HEK293 (cell line): ENCODE results near the gene MAGED2.

Source experiments
- CTCF ChIA-PET: fragments of 350-600 bp; formaldehyde crosslinking; extraction: SDS; loops from one replicate; lab custom pipeline; 2021; ENCODE audit warnings: antibody characterized with exemption; lab: Yijun Ruan, JAX
- POLR2A ChIA-PET: fragments of 300-600 bp; formaldehyde crosslinking; extraction: SDS; loops from one replicate; lab custom pipeline; 2020; ENCODE audit warnings: antibody characterized with exemption, inconsistent platforms; lab: Yijun Ruan, JAX
- H3K27ac ChIP-seq: fragments of 200-500 bp; sonication (Bioruptor generic); 2 replicates; pipeline ENCODE4 v1.5.1; 2014; ENCODE audit warnings: low read depth, low read length, control low read depth, inconsistent platforms; ENCODE audit errors: extremely low read depth
- H3K36me3 ChIP-seq, 2 experiments: fragments of 200-500 bp in 1 of 2; sonication (Bioruptor generic) in 1 of 2; 1 replicate in 1 of 2; 2 replicates in 1 of 2; pipeline ENCODE4 v1.5.1; 2014 to 2017; ENCODE audit warnings: inconsistent platforms in 2 of 2, low read length in 2 of 2; ENCODE audit not compliant: control insufficient read depth in 2 of 2, insufficient read depth in 1 of 2
- H3K4me1 ChIP-seq: fragments of 200-500 bp; sonication (Bioruptor generic); 2 replicates; pipeline ENCODE4 v1.5.1; 2014; ENCODE audit warnings: mild to moderate bottlenecking, low read length, inconsistent platforms; ENCODE audit not compliant: control insufficient read depth, insufficient read depth
- H3K4me3 ChIP-seq: 2 replicates; pipeline ENCODE4 v1.5.1; 2011; ENCODE audit warnings: low read depth, mild to moderate bottlenecking, control low read depth, low read length, moderate library complexity
- H3K9me3 ChIP-seq: fragments of 200-500 bp; sonication (Bioruptor generic); 2 replicates; pipeline ENCODE4 v1.5.1; 2014; ENCODE audit warnings: low read depth, low read length, inconsistent platforms; ENCODE audit not compliant: control insufficient read depth, insufficient read depth
- GFI1B ChIP-seq: fragments of 450-650 bp; formaldehyde crosslinking; IDR thresholded peaks from 2 replicates; pipeline ENCODE4 v1.5.1; 2016; ENCODE audit warnings: missing biosample characterization, missing genetic modification characterization
- HOXD13 ChIP-seq: sonication (generic); formaldehyde crosslinking; IDR thresholded peaks from 2 replicates; pipeline ENCODE4 v1.8.0; 2022; ENCODE audit warnings: missing genetic modification reagents, borderline replicate concordance
- MZF1 ChIP-seq: fragments of 450-650 bp; formaldehyde crosslinking; IDR thresholded peaks from 2 replicates; pipeline ENCODE4 v1.5.1; 2017; ENCODE audit warnings: missing biosample characterization, missing genetic modification characterization, borderline replicate concordance
- OSR2 ChIP-seq: fragments of 450-650 bp; formaldehyde crosslinking; IDR thresholded peaks from 2 replicates; pipeline ENCODE4 v1.5.1; 2016; ENCODE audit warnings: missing biosample characterization, missing genetic modification characterization
- ZNF10 ChIP-seq: fragments of 450-650 bp; formaldehyde crosslinking; IDR thresholded peaks from 2 replicates; pipeline ENCODE4 v1.5.1; 2017; ENCODE audit warnings: missing biosample characterization, missing genetic modification characterization
- ZNF112 ChIP-seq: fragments of 450-650 bp; formaldehyde crosslinking; IDR thresholded peaks from 2 replicates; pipeline ENCODE4 v1.5.0; 2017; ENCODE audit warnings: missing biosample characterization, missing genetic modification characterization
- ZNF16 ChIP-seq: fragments of 450-650 bp; formaldehyde crosslinking; IDR thresholded peaks from 2 replicates; pipeline ENCODE4 v1.5.1; 2016; ENCODE audit warnings: low read depth, missing biosample characterization, missing genetic modification characterization
- ZNF169 ChIP-seq: fragments of 450-650 bp; formaldehyde crosslinking; IDR thresholded peaks from 2 replicates; pipeline ENCODE4 v1.5.1; 2016; ENCODE audit warnings: missing biosample characterization, missing genetic modification characterization
- ZNF211 ChIP-seq: fragments of 450-650 bp; formaldehyde crosslinking; IDR thresholded peaks from 2 replicates; pipeline ENCODE4 v1.5.1; 2016; ENCODE audit warnings: low read depth, missing biosample characterization, missing genetic modification characterization
- ZNF37A ChIP-seq: fragments of 450-650 bp; IDR thresholded peaks from 2 replicates; pipeline ENCODE4 v1.5.1; 2018; ENCODE audit warnings: missing biosample characterization, missing genetic modification characterization
- ZNF423 ChIP-seq: fragments of 450-650 bp; formaldehyde crosslinking; IDR thresholded peaks from 2 replicates; pipeline ENCODE4 v1.5.1; 2016; ENCODE audit warnings: missing biosample characterization, missing genetic modification characterization
- ZNF48 ChIP-seq: fragments of 450-650 bp; formaldehyde crosslinking; IDR thresholded peaks from 2 replicates; pipeline ENCODE4 v1.5.1; 2016; ENCODE audit warnings: missing biosample characterization, missing genetic modification characterization
- ZNF623 ChIP-seq: fragments of 450-650 bp; formaldehyde crosslinking; IDR thresholded peaks from 2 replicates; pipeline ENCODE4 v1.5.1; 2016; ENCODE audit warnings: missing biosample characterization, missing genetic modification characterization
- ZNF624 ChIP-seq: fragments of 450-650 bp; formaldehyde crosslinking; IDR thresholded peaks from 2 replicates; pipeline ENCODE4 v1.5.1; 2017; ENCODE audit warnings: missing biosample characterization, missing genetic modification characterization
- ZNF626 ChIP-seq: fragments of 450-650 bp; sonication (Bioruptor Pico); formaldehyde crosslinking; IDR thresholded peaks from 2 replicates; pipeline ENCODE4 v1.5.1; 2018; ENCODE audit warnings: missing biosample characterization, missing genetic modification characterization, inconsistent platforms
- ZNF664 ChIP-seq: fragments of 450-650 bp; formaldehyde crosslinking; IDR thresholded peaks from 2 replicates; pipeline ENCODE4 v1.5.1; 2016; ENCODE audit warnings: missing biosample characterization, missing genetic modification characterization
- ZNF677 ChIP-seq: fragments of 450-650 bp; IDR thresholded peaks from 2 replicates; pipeline ENCODE4 v1.5.0; 2018; ENCODE audit warnings: missing biosample characterization, mild to moderate bottlenecking, missing genetic modification characterization, moderate library complexity
- ZNF785 ChIP-seq: fragments of 450-650 bp; formaldehyde crosslinking; IDR thresholded peaks from 2 replicates; pipeline ENCODE4 v1.5.1; 2016; ENCODE audit warnings: missing biosample characterization, missing genetic modification characterization
- ZNF830 ChIP-seq: fragments of 450-650 bp; IDR thresholded peaks from 2 replicates; pipeline ENCODE4 v1.5.0; 2018; ENCODE audit warnings: missing biosample characterization, missing genetic modification characterization, low read depth, mild to moderate bottlenecking, moderate library complexity
- ZSCAN16 ChIP-seq: fragments of 450-650 bp; formaldehyde crosslinking; IDR thresholded peaks from 2 replicates; pipeline ENCODE4 v1.5.1; 2016; ENCODE audit warnings: missing biosample characterization, missing genetic modification characterization
- ZSCAN30 ChIP-seq: fragments of 450-650 bp; IDR thresholded peaks from 2 replicates; pipeline ENCODE4 v1.5.1; 2018; ENCODE audit warnings: missing biosample characterization, mild to moderate bottlenecking, missing genetic modification characterization, moderate library complexity
- TF ChIP-seq, protein P1 (sequence below): fragments of 450-650 bp; formaldehyde crosslinking; IDR thresholded peaks from 2 replicates; pipeline ENCODE4 v1.5.1; 2016; ENCODE audit warnings: missing biosample characterization, missing genetic modification characterization
- TF ChIP-seq, protein P2 (sequence below): fragments of 450-650 bp; formaldehyde crosslinking; IDR thresholded peaks from 2 replicates; pipeline ENCODE4 v1.5.1; 2016; ENCODE audit warnings: missing biosample characterization, missing genetic modification characterization
- TF ChIP-seq, protein P3 (sequence below): fragments of 450-650 bp; IDR thresholded peaks from 2 replicates; pipeline ENCODE4 v1.5.1; 2018; ENCODE audit warnings: missing biosample characterization, missing genetic modification characterization
- TF ChIP-seq, protein P4 (sequence below): fragments of 450-650 bp; formaldehyde crosslinking; IDR thresholded peaks from 2 replicates; pipeline ENCODE4 v1.5.1; 2016; ENCODE audit warnings: missing biosample characterization, missing genetic modification characterization
- TF ChIP-seq, protein P5 (sequence below): fragments of 450-650 bp; formaldehyde crosslinking; IDR thresholded peaks from 2 replicates; pipeline ENCODE4 v1.5.1; 2016; ENCODE audit warnings: missing biosample characterization, missing genetic modification characterization

The MAGED2 gene

DNA sequence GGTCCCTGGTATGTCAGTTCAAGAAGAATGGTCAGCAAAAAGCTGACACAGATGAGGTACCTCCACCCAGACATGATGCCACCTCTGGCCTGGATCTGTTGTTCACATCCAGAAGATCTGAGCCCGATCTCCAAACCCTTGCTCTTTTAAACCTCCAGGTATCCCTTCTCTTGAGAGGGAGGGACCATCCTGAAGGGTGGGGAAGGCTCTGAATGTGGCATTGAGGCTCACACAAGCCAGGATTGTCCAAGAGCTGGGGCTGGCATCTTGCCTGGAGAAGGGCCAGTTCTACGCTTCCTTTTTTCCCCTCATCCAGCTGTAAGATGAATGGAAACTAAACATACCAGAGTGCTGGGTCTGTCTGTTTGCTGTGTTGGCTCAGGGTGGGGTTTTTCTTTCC lies 9.4 kb upstream of the MAGED2 start, which contains the start of gene ITIH6:
Gene ITIH6 (minus strand): TSS at position 119 of the 400 bp plus-strand sequence. CDS start 45 bp downstream, at position 74.
- H3K36me3 ChIP-seq, result no peaks in the 10 kb centered on the region
- CTCF ChIA-PET, result no interaction called here

DNA sequence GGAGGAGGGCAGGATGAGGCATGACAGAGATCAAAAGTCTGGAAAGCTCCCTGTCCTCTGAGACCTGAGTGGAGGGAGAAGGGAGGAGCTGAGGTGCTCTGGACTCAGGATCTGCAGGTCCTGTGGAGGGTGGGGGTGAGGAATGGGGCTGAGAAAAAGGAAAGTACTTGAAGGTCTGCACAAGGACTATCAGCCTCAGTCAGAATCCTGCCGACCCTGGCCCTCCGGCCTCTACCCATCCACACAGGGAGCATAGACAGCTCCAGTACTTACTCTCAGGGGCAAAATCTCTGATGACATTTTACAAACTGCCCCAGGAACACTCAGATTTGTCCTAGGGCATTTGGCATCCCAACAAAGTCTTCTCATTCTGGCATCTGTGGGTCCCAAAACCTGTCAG lies 8.5 kb upstream of the MAGED2 start:
- CTCF ChIA-PET, result no interaction called here
- Histone ChIP-seq H3K4me1 (no peaks in the 10 kb centered on the region), H3K4me3 (no peak overlapping the region), H3K36me3 (no peaks in the 10 kb centered on the region), H3K9me3 (no peaks in the 10 kb centered on the region), H3K27ac (no peak overlapping the region)
- TF ChIP-seq ZNF169 (tag by site-specific recombination), result no peak
- TF ChIP-seq OSR2, result no peak
- TF ChIP-seq ZNF664 (tag by site-specific recombination), result no peak
- TF ChIP-seq ZNF624 (tag by site-specific recombination), result no peak
- TF ChIP-seq, protein P1, sequence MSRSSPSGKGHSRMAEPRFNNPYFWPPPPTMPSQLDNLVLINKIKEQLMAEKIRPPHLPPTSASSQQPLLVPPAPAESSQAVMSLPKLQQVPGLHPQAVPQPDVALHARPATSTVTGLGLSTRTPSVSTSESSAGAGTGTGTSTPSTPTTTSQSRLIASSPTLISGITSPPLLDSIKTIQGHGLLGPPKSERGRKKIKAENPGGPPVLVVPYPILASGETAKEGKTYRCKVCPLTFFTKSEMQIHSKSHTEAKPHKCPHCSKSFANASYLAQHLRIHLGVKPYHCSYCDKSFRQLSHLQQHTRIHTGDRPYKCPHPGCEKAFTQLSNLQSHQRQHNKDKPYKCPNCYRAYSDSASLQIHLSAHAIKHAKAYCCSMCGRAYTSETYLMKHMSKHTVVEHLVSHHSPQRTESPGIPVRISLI, result no peak
- no peak for TF ChIP-seq ZSCAN16 (tag by site-specific recombination)
- TF ChIP-seq ZSCAN30 (tag by site-specific recombination), result no peak
- no peak for TF ChIP-seq ZNF677 (tag by site-specific recombination)
- TF ChIP-seq ZNF37A (tag by site-specific recombination), result no peak
- TF ChIP-seq, protein P2, sequence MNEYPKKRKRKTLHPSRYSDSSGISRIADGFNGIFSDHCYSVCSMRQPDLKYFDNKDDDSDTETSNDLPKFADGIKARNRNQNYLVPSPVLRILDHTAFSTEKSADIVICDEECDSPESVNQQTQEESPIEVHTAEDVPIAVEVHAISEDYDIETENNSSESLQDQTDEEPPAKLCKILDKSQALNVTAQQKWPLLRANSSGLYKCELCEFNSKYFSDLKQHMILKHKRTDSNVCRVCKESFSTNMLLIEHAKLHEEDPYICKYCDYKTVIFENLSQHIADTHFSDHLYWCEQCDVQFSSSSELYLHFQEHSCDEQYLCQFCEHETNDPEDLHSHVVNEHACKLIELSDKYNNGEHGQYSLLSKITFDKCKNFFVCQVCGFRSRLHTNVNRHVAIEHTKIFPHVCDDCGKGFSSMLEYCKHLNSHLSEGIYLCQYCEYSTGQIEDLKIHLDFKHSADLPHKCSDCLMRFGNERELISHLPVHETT (tag by site-specific recombination), result no peak
- TF ChIP-seq, protein P3, sequence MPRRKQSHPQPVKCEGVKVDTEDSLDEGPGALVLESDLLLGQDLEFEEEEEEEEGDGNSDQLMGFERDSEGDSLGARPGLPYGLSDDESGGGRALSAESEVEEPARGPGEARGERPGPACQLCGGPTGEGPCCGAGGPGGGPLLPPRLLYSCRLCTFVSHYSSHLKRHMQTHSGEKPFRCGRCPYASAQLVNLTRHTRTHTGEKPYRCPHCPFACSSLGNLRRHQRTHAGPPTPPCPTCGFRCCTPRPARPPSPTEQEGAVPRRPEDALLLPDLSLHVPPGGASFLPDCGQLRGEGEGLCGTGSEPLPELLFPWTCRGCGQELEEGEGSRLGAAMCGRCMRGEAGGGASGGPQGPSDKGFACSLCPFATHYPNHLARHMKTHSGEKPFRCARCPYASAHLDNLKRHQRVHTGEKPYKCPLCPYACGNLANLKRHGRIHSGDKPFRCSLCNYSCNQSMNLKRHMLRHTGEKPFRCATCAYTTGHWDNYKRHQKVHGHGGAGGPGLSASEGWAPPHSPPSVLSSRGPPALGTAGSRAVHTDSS (tag by site-specific recombination), result no peak
- TF ChIP-seq ZNF785 (tag by site-specific recombination), result no peak
- TF ChIP-seq ZNF423 (tag by site-specific recombination), result no peak
- no peak for TF ChIP-seq GFI1B
- TF ChIP-seq ZNF626 (tag by site-specific recombination), result no peak
- TF ChIP-seq ZNF48, result no peak
- no peak for TF ChIP-seq HOXD13
- no peak for TF ChIP-seq ZNF10
- POLR2A ChIA-PET, result interaction anchor here (1.2 kb wide), 1 partner anchor 10 kb away, joined by 4 read pairs; no protein-coding TSS in a partner anchor

More for the DNA sequence above, 9.4 kb upstream of the MAGED2 start, which contains the start of gene ITIH6:
- H3K27ac ChIP-seq, result no peak within 1 kb of the TSS
- H3K4me1 ChIP-seq, result no peaks in the 10 kb centered on the region
- POLR2A ChIA-PET, result no interaction called here
- no peaks in the 10 kb centered on the region for H3K9me3 ChIP-seq
- no peak for TF ChIP-seq ZNF112 (tag by site-specific recombination)
- TF ChIP-seq ZNF623 (tag by site-specific recombination), result no peak
- no peak for TF ChIP-seq ZNF211 (tag by site-specific recombination)
- no peak for TF ChIP-seq ZNF16 (tag by site-specific recombination)
- no peak for TF ChIP-seq MZF1 (tag by site-specific recombination)
- TF ChIP-seq, protein P4, sequence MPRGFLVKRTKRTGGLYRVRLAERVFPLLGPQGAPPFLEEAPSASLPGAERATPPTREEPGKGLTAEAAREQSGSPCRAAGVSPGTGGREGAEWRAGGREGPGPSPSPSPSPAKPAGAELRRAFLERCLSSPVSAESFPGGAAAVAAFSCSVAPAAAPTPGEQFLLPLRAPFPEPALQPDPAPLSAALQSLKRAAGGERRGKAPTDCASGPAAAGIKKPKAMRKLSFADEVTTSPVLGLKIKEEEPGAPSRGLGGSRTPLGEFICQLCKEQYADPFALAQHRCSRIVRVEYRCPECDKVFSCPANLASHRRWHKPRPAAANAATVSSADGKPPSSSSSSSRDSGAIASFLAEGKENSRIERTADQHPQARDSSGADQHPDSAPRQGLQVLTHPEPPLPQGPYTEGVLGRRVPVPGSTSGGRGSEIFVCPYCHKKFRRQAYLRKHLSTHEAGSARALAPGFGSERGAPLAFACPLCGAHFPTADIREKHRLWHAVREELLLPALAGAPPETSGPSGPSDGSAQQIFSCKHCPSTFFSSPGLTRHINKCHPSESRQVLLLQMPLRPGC (tag by site-specific recombination), result no peak
- TF ChIP-seq, protein P5, sequence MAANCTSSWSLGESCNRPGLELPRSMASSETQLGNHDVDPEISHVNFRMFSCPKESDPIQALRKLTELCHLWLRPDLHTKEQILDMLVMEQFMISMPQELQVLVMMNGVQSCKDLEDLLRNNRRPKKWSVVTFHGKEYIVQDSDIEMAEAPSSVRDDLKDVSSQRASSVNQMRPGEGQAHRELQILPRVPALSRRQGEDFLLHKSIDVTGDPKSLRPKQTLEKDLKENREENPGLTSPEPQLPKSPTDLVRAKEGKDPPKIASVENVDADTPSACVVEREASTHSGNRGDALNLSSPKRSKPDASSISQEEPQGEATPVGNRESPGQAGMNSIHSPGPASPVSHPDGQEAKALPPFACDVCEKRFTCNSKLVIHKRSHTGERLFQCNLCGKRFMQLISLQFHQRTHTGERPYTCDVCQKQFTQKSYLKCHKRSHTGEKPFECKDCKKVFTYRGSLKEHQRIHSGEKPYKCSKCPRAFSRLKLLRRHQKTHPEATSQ (tag by site-specific recombination), result no peak
- TF ChIP-seq ZNF830, result no peak
- TF ChIP-seq OSR2, result no peak
- no peak within 1 kb of the TSS for H3K4me3 ChIP-seq
